ENCODE results near the gene UXT. TPM values are rescaled to one million over a fixed set of nuclear protein-coding genes. Genes with fewer than 3 reads are reported as not detected.
A peak's percentile ranks its signal among the peaks of the same experiment; 100 is the strongest.

UXT gene
- total RNA-seq, 2 experiments from 2014 or later = 188 to 197 TPM

GRCh38 chrX:47633689-47634590 is 25.0 kb downstream of the UXT start:
- peaks cover 38% of the 10 kb centered on the region for H3K36me3 Mint-ChIP-seq (ENCODE audit: low read depth)
- peaks cover 34% of the 10 kb centered on the region for H3K4me1 Mint-ChIP-seq (ENCODE audit: low read depth)
- Histone ChIP-seq H3K27me3 (ENCODE audit: control insufficient read depth in 1 of 2, insufficient read depth in 2 of 2, low read length in 2 of 2) (no peaks in the 10 kb centered on the region), H3K9me3 (ENCODE audit: control insufficient read depth in 1 of 2, insufficient read depth in 1 of 2, low read length in 2 of 2) (no peaks in the 10 kb centered on the region), H3K4me3 (ENCODE audit: low read length) (no peak overlapping the region), H3K27ac (ENCODE audit: low read depth in 1 of 2, low read length in 2 of 2) (no peak overlapping the region), H3K36me3 (ENCODE audit: insufficient read depth, low read length) (peaks cover 29% of the 10 kb centered on the region), H3K4me1 (ENCODE audit: insufficient read depth, low read length) (peaks cover 43% of the 10 kb centered on the region)
- ChIA-PET CTCF (no interaction called here), POLR2A (interaction anchor here (0.6 to 1.8 kb wide), 2 partner anchors 10 to 72 kb away, joined by 3 read pairs; no protein-coding TSS in a partner anchor)
- no peak for TF ChIP-seq CTCF (IDR thresholded peaks at IDR 0.05)
- no peaks in the 10 kb centered on the region for H3K27me3 Mint-ChIP-seq
- DNase-seq (peak in 2 of 14 experiments; percentile 50 to 61), ATAC-seq (ENCODE audit: poor library complexity) (no peak)
- no peak overlapping the region for H3K4me3 Mint-ChIP-seq
- H3K9me3 Mint-ChIP-seq = no peaks in the 10 kb centered on the region
- intact Hi-C loops (cut with DNase I, micrococcal nuclease) = no loop called here
- no peak overlapping the region for H3K27ac Mint-ChIP-seq

- H3K27ac ChIP-seq (ENCODE audit: low read depth in 1 of 2, low read length in 2 of 2) = no peak overlapping the region
- Mint-ChIP-seq H3K27me3 (no peaks in the 10 kb centered on the region), H3K27ac (peak overlapping the region; percentile 65)
These were observed 26.3 kb downstream of the UXT start for GRCh38 chrX:47632666-47633065.

GRCh38 chrX:47631676-47632075 is 27.3 kb downstream of the UXT start:
- Mint-ChIP-seq H3K27me3 (no peaks in the 10 kb centered on the region), H3K4me3 (no peak overlapping the region), H3K4me1 (ENCODE audit: low read depth) (peaks cover 23% of the 10 kb centered on the region), H3K27ac (no peak overlapping the region), H3K36me3 (ENCODE audit: low read depth) (peaks cover 22% of the 10 kb centered on the region), H3K9me3 (no peaks in the 10 kb centered on the region)
- ChIA-PET CTCF (interaction anchor here (1.3 kb wide), 1 partner anchor 14 kb away, joined by 3 read pairs; no protein-coding TSS in a partner anchor), POLR2A (no interaction called here)
- no peak overlapping the region for H3K4me3 ChIP-seq (ENCODE audit: low read length)
- intact Hi-C loops (cut with DNase I, micrococcal nuclease) = no loop called here
- H3K27ac ChIP-seq (ENCODE audit: low read depth in 1 of 2, low read length in 2 of 2) = no peak overlapping the region
- no peak for TF ChIP-seq CTCF (IDR thresholded peaks at IDR 0.05)
- no peaks in the 10 kb centered on the region for H3K9me3 ChIP-seq (ENCODE audit: control insufficient read depth in 1 of 2, insufficient read depth in 1 of 2, low read length in 2 of 2)
- H3K27me3 ChIP-seq (ENCODE audit: control insufficient read depth in 1 of 2, insufficient read depth in 2 of 2, low read length in 2 of 2) = no peaks in the 10 kb centered on the region
- peaks cover 38% of the 10 kb centered on the region for H3K4me1 ChIP-seq (ENCODE audit: insufficient read depth, low read length)
- DNase-seq (no peak), ATAC-seq (ENCODE audit: poor library complexity) (no peak)
- H3K36me3 ChIP-seq (ENCODE audit: insufficient read depth, low read length) = peaks cover 19% of the 10 kb centered on the region

More at GRCh38 chrX:47632666-47633065, 26.3 kb downstream of the UXT start:
- TF ChIP-seq CTCF (IDR thresholded peaks at IDR 0.05) = no peak
- CTCF ChIA-PET = no interaction called here
- no peaks in the 10 kb centered on the region for H3K9me3 Mint-ChIP-seq
- H3K9me3 ChIP-seq (ENCODE audit: control insufficient read depth in 1 of 2, insufficient read depth in 1 of 2, low read length in 2 of 2) = no peaks in the 10 kb centered on the region
- ATAC-seq (ENCODE audit: poor library complexity) (no peak), DNase-seq (peak in 2 of 14 experiments; percentile 39 to 53)
- intact Hi-C loops (cut with DNase I, micrococcal nuclease) = no loop called here
- H3K36me3 ChIP-seq (ENCODE audit: insufficient read depth, low read length) = peaks cover 20% of the 10 kb centered on the region
- no peaks in the 10 kb centered on the region for H3K27me3 ChIP-seq (ENCODE audit: control insufficient read depth in 1 of 2, insufficient read depth in 2 of 2, low read length in 2 of 2)
- no peak overlapping the region for H3K4me3 ChIP-seq (ENCODE audit: low read length)
- no peak overlapping the region for H3K4me3 Mint-ChIP-seq
- POLR2A ChIA-PET = interaction anchor here (1.8 kb wide), 1 partner anchor 9 kb away, joined by 3 read pairs; no protein-coding TSS in a partner anchor
- H3K4me1 ChIP-seq (ENCODE audit: insufficient read depth, low read length) = peaks cover 44% of the 10 kb centered on the region
- H3K36me3 Mint-ChIP-seq (ENCODE audit: low read depth) = peaks cover 32% of the 10 kb centered on the region
- peaks cover 28% of the 10 kb centered on the region for H3K4me1 Mint-ChIP-seq (ENCODE audit: low read depth)

Data from CD4-positive, alpha-beta T cell (primary cell).